ENCODE data around the gene LDLRAD3. TPM values are rescaled to one million over a fixed set of nuclear protein-coding genes. Genes with fewer than 3 reads are reported as not detected.

LDLRAD3 gene
- total and polyA plus RNA-seq, 2 experiments from 2014 or later: 6.2 to 9.5 TPM

DNA sequence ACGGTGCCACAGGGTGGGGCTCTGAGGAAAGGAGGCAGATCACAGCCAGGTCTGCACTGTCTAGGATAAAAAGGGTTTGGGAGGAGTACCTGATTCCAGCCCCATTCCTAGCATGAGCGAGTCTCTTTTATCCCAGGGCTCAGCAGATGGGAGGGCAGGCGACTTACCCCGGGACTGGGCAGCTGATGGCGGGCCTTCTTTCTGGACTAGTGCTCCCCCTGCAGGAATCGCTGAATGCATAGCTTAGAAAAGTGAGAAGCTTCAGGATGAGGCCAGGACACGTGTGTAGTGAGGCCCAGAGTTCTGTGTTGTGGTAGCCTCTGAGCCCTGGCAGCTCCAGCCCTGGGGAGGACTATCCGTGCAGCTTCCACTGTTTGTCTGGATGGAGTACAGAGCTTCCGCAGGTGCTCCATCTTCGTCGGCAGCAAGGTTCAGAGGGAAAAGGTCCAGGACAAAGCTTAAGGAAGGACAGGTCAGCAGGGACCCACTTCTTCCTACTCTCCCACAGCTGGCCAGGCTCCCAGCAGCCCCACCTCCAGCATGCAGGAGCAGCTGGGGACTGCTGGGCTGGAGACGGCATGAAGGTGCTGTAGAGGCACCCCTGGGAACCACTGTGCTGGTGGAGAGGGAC lies 315.0 kb downstream of the LDLRAD3 start:
- H3K4me3 ChIP-seq: no peak overlapping the region
- peaks cover 7% of the 10 kb centered on the region for H3K27me3 ChIP-seq
- H3K36me3 ChIP-seq: no peaks in the 10 kb centered on the region
- H3K27ac ChIP-seq: no peak overlapping the region
- TF ChIP-seq, protein P1, sequence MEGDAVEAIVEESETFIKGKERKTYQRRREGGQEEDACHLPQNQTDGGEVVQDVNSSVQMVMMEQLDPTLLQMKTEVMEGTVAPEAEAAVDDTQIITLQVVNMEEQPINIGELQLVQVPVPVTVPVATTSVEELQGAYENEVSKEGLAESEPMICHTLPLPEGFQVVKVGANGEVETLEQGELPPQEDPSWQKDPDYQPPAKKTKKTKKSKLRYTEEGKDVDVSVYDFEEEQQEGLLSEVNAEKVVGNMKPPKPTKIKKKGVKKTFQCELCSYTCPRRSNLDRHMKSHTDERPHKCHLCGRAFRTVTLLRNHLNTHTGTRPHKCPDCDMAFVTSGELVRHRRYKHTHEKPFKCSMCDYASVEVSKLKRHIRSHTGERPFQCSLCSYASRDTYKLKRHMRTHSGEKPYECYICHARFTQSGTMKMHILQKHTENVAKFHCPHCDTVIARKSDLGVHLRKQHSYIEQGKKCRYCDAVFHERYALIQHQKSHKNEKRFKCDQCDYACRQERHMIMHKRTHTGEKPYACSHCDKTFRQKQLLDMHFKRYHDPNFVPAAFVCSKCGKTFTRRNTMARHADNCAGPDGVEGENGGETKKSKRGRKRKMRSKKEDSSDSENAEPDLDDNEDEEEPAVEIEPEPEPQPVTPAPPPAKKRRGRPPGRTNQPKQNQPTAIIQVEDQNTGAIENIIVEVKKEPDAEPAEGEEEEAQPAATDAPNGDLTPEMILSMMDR (IDR thresholded peaks at IDR 0.05; ENCODE audit: low read depth, low read length): peak; percentile 81
- no peaks in the 10 kb centered on the region for H3K9me3 ChIP-seq (ENCODE audit: low read depth)
- DNase-seq (ENCODE audit: low read depth in 1 of 2, low spot score in 1 of 2): peak; percentile 68 to 89
- H3K4me1 ChIP-seq (ENCODE audit: low read depth): no peaks in the 10 kb centered on the region

DNA sequence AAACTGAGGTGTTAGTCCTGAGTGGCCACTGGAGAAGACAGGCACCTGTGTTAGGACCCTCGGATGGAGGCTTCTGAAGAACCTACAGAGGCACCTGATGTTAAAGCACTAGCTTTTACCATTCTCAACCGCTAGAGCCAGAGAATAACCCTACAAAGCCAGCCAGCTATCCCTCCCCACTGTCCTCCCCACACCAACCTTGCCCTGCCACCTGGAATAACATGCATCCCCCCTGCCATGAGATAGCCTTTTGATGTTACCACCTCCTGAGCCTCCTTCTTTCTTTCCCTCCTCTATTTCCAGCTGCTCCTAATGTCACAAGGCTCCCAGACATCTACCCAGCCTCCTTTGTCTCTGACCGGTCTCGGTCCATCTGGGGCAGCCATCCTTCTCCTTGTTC lies 317.2 kb downstream of the LDLRAD3 start:
- no peaks in the 10 kb centered on the region for H3K9me3 ChIP-seq (ENCODE audit: low read depth)
- DNase-seq (ENCODE audit: low read depth in 1 of 2, low spot score in 1 of 2): no peak
- H3K4me3 ChIP-seq: no peak overlapping the region
- TF ChIP-seq, protein P1 (IDR thresholded peaks at IDR 0.05; ENCODE audit: low read depth, low read length): no peak
- H3K27ac ChIP-seq: no peak overlapping the region
- H3K27me3 ChIP-seq: peaks cover 7% of the 10 kb centered on the region
- H3K36me3 ChIP-seq: no peaks in the 10 kb centered on the region
- no peaks in the 10 kb centered on the region for H3K4me1 ChIP-seq (ENCODE audit: low read depth)

DNA sequence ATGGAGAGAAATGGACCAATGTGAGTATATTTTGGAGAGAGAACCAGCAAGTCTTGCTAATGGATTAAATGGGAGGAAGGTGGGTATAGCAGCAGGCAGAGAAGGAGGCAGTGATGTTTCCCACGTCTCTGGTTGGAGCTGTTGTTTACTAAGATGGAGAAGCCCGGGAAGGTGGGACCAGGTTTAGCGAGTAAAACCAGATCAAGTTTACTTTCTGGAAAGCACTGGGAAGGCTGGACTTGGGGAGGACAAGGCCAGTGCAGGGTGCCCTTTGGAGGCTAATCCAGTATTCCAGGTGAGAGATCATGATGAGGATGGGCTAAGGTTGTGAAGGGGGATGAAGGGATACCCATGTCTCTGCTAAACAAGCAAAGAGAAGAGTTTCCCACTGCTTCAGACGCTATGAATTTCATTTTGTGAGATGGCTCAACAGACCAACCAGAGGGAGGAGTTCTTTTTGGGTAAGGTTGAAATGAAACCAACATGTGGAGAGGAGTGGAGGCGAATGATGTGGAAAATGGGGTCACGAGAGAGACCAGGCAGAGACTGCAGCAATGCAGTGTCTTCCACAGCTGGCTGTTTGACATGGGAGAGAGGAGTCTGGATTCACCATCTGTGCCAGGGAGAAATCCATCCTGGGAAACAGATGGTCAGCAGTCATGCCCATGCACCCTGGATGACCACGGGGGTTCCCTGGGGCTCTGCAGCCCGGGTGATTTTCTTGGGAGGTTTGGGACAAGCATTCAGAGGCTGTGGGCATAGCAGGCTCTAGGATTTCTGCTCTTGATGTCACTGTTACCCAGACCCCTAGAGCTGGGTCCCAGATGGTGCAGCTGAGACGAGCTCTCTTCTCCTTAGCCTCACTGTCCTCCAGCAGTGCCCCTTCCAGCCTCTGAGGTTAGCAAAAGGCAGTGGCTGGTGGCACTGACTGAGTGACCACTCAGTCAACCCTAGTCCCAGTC lies 320.4 kb downstream of the LDLRAD3 start:
- H3K4me1 ChIP-seq (ENCODE audit: low read depth): no peaks in the 10 kb centered on the region
- no peak overlapping the region for H3K27ac ChIP-seq
- peaks cover 11% of the 10 kb centered on the region for H3K27me3 ChIP-seq
- DNase-seq (ENCODE audit: low read depth in 1 of 2, low spot score in 1 of 2): no peak
- H3K36me3 ChIP-seq: no peaks in the 10 kb centered on the region
- no peaks in the 10 kb centered on the region for H3K9me3 ChIP-seq (ENCODE audit: low read depth)
- TF ChIP-seq, protein P1 (IDR thresholded peaks at IDR 0.05; ENCODE audit: low read depth, low read length): no peak
- no peak overlapping the region for H3K4me3 ChIP-seq

DNA sequence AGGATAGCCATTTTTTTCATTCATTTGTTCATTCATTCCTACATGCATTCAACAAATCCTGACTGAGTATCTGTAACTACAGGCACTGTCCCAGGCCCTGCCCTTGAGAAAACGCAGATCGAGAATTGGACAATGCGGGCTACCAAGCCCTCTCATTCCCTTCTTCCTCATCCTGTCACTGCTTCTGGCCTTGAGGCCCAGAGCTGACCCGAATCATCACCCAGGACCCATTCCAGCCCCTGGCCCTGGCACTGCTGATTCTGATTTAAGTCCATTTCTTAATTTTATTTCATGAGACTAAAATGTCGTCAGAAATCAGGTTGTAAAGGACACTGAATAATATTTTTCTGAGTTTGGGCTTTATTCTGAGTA lies 321.1 kb downstream of the LDLRAD3 start:
- peaks cover 11% of the 10 kb centered on the region for H3K27me3 ChIP-seq
- H3K9me3 ChIP-seq (ENCODE audit: low read depth): no peaks in the 10 kb centered on the region
- H3K36me3 ChIP-seq: no peaks in the 10 kb centered on the region
- no peak overlapping the region for H3K27ac ChIP-seq
- H3K4me3 ChIP-seq: no peak overlapping the region
- no peak for DNase-seq (ENCODE audit: low read depth in 1 of 2, low spot score in 1 of 2)
- TF ChIP-seq, protein P1 (IDR thresholded peaks at IDR 0.05; ENCODE audit: low read depth, low read length): no peak
- H3K4me1 ChIP-seq (ENCODE audit: low read depth): no peaks in the 10 kb centered on the region

DNA sequence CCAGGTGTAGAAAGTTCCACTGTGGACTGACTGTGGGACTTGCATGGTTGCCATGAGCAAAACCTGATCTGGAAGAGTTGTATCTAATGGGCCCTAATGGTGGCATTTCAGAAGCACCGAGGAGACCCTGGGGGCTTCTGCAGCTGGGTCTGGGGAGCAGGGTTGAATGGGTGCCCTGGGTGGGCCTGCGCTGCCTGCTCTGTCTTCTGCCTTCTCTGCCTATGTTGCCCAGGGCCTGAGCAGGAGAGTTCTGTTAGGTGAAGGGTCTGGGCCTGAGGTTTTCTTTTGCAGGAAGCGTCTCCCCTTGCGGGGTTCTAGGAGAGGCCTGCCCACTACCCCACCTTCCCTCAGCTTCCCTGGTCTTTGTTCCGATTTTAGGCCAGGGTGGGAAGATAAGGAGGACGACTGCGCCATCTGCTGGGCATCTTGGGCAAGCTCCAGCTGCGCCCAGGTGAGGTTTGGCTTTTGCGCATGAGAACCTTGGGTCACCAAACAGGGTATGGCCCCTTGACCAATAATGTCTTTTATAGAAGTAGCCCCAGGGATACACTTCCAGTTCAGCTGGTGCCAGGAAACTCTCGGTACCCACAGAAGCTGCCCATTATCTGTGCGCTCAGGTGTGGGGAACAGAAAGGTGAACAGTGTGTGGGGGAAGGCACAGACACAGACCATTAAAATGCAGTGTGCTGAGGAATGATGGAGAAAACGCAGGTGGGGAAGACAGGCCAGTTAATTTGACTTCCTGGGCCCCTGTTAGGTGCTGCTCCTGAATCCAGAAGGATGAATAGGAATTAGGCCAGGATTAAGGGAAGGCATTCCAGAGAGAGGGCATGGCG lies 322.1 kb downstream of the LDLRAD3 start:
- no peaks in the 10 kb centered on the region for H3K4me1 ChIP-seq (ENCODE audit: low read depth)
- no peak overlapping the region for H3K4me3 ChIP-seq
- peak; percentile 60 to 74 for DNase-seq (ENCODE audit: low read depth in 1 of 2, low spot score in 1 of 2)
- H3K36me3 ChIP-seq: no peaks in the 10 kb centered on the region
- peaks cover 11% of the 10 kb centered on the region for H3K27me3 ChIP-seq
- no peak overlapping the region for H3K27ac ChIP-seq
- TF ChIP-seq, protein P1 (IDR thresholded peaks at IDR 0.05; ENCODE audit: low read depth, low read length): peak; percentile 83
- no peaks in the 10 kb centered on the region for H3K9me3 ChIP-seq (ENCODE audit: low read depth)
